Measurements from ENCODE around the gene ATG16L1. TPM values are rescaled to one million over a fixed set of nuclear protein-coding genes. Genes with fewer than 3 reads are reported as not detected.

The ATG16L1 gene
- total and polyA plus RNA-seq, 9 of the 15 experiments (the other 6 are each of a cell fraction or from before 2014, with no cell fraction given): 6.4 to 21.3 (median 17.2) TPM

DNA sequence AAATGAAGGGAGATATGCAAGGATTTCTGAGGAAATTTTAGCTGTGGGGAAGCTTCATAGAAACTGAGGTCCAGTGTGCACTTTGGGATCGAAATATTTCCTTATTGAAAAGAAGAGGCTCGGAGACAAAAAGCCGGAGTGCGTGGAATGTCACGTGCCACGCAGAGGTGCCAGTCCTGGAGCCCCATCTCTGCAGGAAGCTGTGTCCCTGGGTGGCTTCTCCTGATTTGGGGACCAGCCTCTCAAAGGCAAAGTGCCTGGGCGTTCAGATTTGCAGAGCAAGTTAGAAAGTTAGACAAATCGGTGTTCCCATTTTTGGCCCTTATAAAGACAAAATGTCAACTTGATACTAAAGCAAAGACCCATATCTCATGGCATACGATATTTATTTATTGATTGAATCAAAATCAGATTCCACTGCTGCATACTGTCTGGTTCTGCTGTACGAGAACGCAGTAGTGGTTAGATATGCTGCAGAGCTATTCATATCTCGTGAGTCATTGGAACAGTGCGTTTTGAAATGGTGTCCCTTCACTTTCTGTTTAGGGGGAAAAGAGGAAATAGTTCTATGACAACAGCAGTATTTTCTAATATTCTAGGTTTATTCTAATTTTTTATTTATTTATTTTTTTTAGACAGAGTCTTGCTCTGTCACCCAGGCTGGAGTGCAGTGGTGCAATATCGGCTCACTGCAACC, 9.1 kb upstream of the ATG16L1 start (continued):
- TF ChIP-seq, protein P1, sequence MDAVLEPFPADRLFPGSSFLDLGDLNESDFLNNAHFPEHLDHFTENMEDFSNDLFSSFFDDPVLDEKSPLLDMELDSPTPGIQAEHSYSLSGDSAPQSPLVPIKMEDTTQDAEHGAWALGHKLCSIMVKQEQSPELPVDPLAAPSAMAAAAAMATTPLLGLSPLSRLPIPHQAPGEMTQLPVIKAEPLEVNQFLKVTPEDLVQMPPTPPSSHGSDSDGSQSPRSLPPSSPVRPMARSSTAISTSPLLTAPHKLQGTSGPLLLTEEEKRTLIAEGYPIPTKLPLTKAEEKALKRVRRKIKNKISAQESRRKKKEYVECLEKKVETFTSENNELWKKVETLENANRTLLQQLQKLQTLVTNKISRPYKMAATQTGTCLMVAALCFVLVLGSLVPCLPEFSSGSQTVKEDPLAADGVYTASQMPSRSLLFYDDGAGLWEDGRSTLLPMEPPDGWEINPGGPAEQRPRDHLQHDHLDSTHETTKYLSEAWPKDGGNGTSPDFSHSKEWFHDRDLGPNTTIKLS (IDR thresholded peaks at IDR 0.05; ENCODE audit: borderline replicate concordance, low read depth): no peak
- TF ChIP-seq ILF3 (IDR thresholded peaks at IDR 0.05; ENCODE audit: borderline replicate concordance) (no peak), CBFA2T3 (IDR thresholded peaks at IDR 0.05) (0 out of 2 replicates have a peak, but pooled peaks have one; percentile 3), MGA (IDR thresholded peaks at IDR 0.05) (no peak), ATF3 (IDR thresholded peaks at IDR 0.05) (peak; percentile 58; the same call in 1 of the 2 replicates), ATF3 (CRISPR knock-in tag; conservative IDR thresholded peaks at IDR 0.05) (no peak), GTF2A2 (tag; IDR thresholded peaks at IDR 0.05) (no peak), MYBL2 (IDR thresholded peaks at IDR 0.05; ENCODE audit: low read depth) (no peak), MYBL2 (CRISPR knock-in tag; IDR thresholded peaks at IDR 0.05; ENCODE audit: borderline replicate concordance) (no peak), CTBP1 (IDR thresholded peaks at IDR 0.05; ENCODE audit: borderline replicate concordance) (no peak), TCF7 (IDR thresholded peaks at IDR 0.05; ENCODE audit: borderline replicate concordance) (no peak)
- TF ChIP-seq, protein P2, sequence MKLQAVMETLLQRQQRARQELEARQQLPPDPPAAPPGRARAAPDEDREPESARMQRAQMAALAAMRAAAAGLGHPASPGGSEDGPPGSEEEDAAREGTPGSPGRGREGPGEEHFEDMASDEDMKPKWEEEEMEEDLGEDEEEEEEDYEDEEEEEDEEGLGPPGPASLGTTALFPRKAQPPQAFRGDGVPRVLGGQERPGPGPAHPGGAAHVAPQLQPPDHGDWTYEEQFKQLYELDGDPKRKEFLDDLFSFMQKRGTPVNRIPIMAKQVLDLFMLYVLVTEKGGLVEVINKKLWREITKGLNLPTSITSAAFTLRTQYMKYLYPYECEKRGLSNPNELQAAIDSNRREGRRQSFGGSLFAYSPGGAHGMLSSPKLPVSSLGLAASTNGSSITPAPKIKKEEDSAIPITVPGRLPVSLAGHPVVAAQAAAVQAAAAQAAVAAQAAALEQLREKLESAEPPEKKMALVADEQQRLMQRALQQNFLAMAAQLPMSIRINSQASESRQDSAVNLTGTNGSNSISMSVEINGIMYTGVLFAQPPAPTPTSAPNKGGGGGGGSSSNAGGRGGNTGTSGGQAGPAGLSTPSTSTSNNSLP (IDR thresholded peaks at IDR 0.05; ENCODE audit: borderline replicate concordance, low read depth, low read length): no peak

Data from K562 (cell line).